ENCODE data around the gene ADIG.

Gene ADIG

GRCh38 chr20:38581830-38582358 lies 897 bp downstream of the ADIG start:
- no peaks in the 10 kb centered on the region for H3K79me2 ChIP-seq (ENCODE audit: insufficient read depth, low read length)
- H3K9me3 ChIP-seq (ENCODE audit: insufficient read depth, low read length, severe bottlenecking): no peaks in the 10 kb centered on the region
- no peaks in the 10 kb centered on the region for H3K4me1 ChIP-seq (ENCODE audit: insufficient read depth, low read length)
- no peak for ATAC-seq (ENCODE audit: insufficient read depth, low read depth)
- H4K20me1 ChIP-seq (ENCODE audit: insufficient read depth, low read length): no peaks in the 10 kb centered on the region; the same call in 1 of the 2 replicates
- no peak overlapping the region for H3K9ac ChIP-seq (ENCODE audit: low read depth, low read length)
- H3K36me3 ChIP-seq (ENCODE audit: insufficient read depth, low read length): peaks cover 5% of the 10 kb centered on the region; the same call in 1 of the 2 replicates
- no peak overlapping the region for H3K4me2 ChIP-seq (ENCODE audit: insufficient read depth, low read length)
- no peak for TF ChIP-seq EZH2 (IDR thresholded peaks at IDR 0.05; ENCODE audit: borderline replicate concordance, low read depth, low read length, severe bottlenecking)
- TF ChIP-seq, protein P1, sequence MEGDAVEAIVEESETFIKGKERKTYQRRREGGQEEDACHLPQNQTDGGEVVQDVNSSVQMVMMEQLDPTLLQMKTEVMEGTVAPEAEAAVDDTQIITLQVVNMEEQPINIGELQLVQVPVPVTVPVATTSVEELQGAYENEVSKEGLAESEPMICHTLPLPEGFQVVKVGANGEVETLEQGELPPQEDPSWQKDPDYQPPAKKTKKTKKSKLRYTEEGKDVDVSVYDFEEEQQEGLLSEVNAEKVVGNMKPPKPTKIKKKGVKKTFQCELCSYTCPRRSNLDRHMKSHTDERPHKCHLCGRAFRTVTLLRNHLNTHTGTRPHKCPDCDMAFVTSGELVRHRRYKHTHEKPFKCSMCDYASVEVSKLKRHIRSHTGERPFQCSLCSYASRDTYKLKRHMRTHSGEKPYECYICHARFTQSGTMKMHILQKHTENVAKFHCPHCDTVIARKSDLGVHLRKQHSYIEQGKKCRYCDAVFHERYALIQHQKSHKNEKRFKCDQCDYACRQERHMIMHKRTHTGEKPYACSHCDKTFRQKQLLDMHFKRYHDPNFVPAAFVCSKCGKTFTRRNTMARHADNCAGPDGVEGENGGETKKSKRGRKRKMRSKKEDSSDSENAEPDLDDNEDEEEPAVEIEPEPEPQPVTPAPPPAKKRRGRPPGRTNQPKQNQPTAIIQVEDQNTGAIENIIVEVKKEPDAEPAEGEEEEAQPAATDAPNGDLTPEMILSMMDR (IDR thresholded peaks at IDR 0.05; ENCODE audit: borderline replicate concordance, extremely low read depth, low read length, poor library complexity, severe bottlenecking): no peak
- H3K4me3 ChIP-seq (ENCODE audit: low read depth in 1 of 2, low read length in 2 of 2): no peak overlapping the region
- no peak overlapping the region for H2AFZ ChIP-seq (ENCODE audit: low read depth, low read length)
- H3K27ac ChIP-seq (ENCODE audit: low read length): no peak overlapping the region
- no peaks in the 10 kb centered on the region for H3K27me3 ChIP-seq (ENCODE audit: insufficient read depth, low read length, poor library complexity)
- no peak for DNase-seq

DNA sequence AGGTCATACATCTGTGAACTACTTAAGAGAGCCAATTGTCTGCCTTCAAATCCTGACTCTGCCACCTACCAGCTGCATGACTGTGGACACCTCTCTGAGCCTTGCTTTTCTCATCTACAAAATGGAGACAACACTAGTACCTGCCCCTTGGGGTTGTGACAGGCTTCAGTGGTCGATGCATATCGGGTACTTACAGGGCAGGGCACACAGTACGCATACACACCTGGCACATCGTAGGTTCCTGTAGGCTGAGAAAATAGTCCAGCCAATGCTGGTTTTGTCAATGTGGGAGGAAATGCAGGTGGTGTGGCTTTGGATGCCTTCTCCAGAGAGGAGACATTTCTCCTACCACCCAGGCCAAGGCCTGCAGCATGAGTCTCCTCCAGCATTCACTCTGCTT lies 2.3 kb downstream of the ADIG start:
- TF ChIP-seq, protein P1 (IDR thresholded peaks at IDR 0.05; ENCODE audit: borderline replicate concordance, extremely low read depth, low read length, poor library complexity, severe bottlenecking): no peak
- no peak for TF ChIP-seq EZH2 (IDR thresholded peaks at IDR 0.05; ENCODE audit: borderline replicate concordance, low read depth, low read length, severe bottlenecking)

GRCh38 chr20:38584099-38584763 lies 3.2 kb downstream of the ADIG start:
- no peak overlapping the region for H3K9ac ChIP-seq (ENCODE audit: low read depth, low read length)
- no peaks in the 10 kb centered on the region for H3K9me3 ChIP-seq (ENCODE audit: insufficient read depth, low read length, severe bottlenecking)
- no peaks in the 10 kb centered on the region; the same call in 1 of the 2 replicates for H4K20me1 ChIP-seq (ENCODE audit: insufficient read depth, low read length)
- no peaks in the 10 kb centered on the region for H3K79me2 ChIP-seq (ENCODE audit: insufficient read depth, low read length)
- no peaks in the 10 kb centered on the region for H3K4me1 ChIP-seq (ENCODE audit: insufficient read depth, low read length)
- no peak for ATAC-seq (ENCODE audit: insufficient read depth, low read depth)
- no peaks in the 10 kb centered on the region for H3K36me3 ChIP-seq (ENCODE audit: insufficient read depth, low read length)
- H3K4me2 ChIP-seq (ENCODE audit: insufficient read depth, low read length): no peak overlapping the region
- no peak overlapping the region for H3K4me3 ChIP-seq (ENCODE audit: low read depth in 1 of 2, low read length in 2 of 2)
- H3K27me3 ChIP-seq (ENCODE audit: insufficient read depth, low read length, poor library complexity): no peaks in the 10 kb centered on the region
- DNase-seq: no peak
- H2AFZ ChIP-seq (ENCODE audit: low read depth, low read length): no peak overlapping the region
- TF ChIP-seq, protein P1 (IDR thresholded peaks at IDR 0.05; ENCODE audit: borderline replicate concordance, extremely low read depth, low read length, poor library complexity, severe bottlenecking): no peak
- TF ChIP-seq EZH2 (IDR thresholded peaks at IDR 0.05; ENCODE audit: borderline replicate concordance, low read depth, low read length, severe bottlenecking): no peak
- no peak overlapping the region for H3K27ac ChIP-seq (ENCODE audit: low read length)

More for the DNA sequence above, 2.3 kb downstream of the ADIG start:
- no peaks in the 10 kb centered on the region for H3K9me3 ChIP-seq (ENCODE audit: insufficient read depth, low read length, severe bottlenecking)
- no peaks in the 10 kb centered on the region for H3K36me3 ChIP-seq (ENCODE audit: insufficient read depth, low read length)
- no peak overlapping the region for H3K9ac ChIP-seq (ENCODE audit: low read depth, low read length)
- DNase-seq (no peak), ATAC-seq (ENCODE audit: insufficient read depth, low read depth) (no peak)
- H3K4me3 ChIP-seq (ENCODE audit: low read depth in 1 of 2, low read length in 2 of 2): no peak overlapping the region
- H4K20me1 ChIP-seq (ENCODE audit: insufficient read depth, low read length): no peaks in the 10 kb centered on the region; the same call in 1 of the 2 replicates
- H3K4me2 ChIP-seq (ENCODE audit: insufficient read depth, low read length): no peak overlapping the region
- no peak overlapping the region for H2AFZ ChIP-seq (ENCODE audit: low read depth, low read length)
- no peak overlapping the region for H3K27ac ChIP-seq (ENCODE audit: low read length)
- no peaks in the 10 kb centered on the region for H3K4me1 ChIP-seq (ENCODE audit: insufficient read depth, low read length)
- H3K27me3 ChIP-seq (ENCODE audit: insufficient read depth, low read length, poor library complexity): no peaks in the 10 kb centered on the region
- no peaks in the 10 kb centered on the region for H3K79me2 ChIP-seq (ENCODE audit: insufficient read depth, low read length)

Data from DND-41 (cell line).